Breast epithelium (tissue), 4 donors: ENCODE results near the gene ASB7. TPM values are rescaled to one million over a fixed set of nuclear protein-coding genes. Genes with fewer than 3 reads are reported as not detected.

ENCODE experiments used
- DNase-seq, 2 donors: peaks; one replicate each; pipeline ENCODE4 v3.0.0-alpha.2; 2019; ENCODE audit warnings: low spot score in 2 of 2
- H3K27ac ChIP-seq, 2 donors: fragments of 200-600 bp; sonication (generic) in 1 of 2; one replicate each; pipeline ENCODE4 v1.5.1; 2016 to 2019; ENCODE audit warnings: mild to moderate bottlenecking in 1 of 2
- H3K27me3 ChIP-seq, 2 donors: fragments of 200-600 bp; sonication (generic) in 1 of 2; one replicate each; pipeline versions ENCODE4 v1.5.1 to v1.6.0; 2017 to 2019; ENCODE audit warnings: control low read depth in 1 of 2, mild to moderate bottlenecking in 1 of 2
- H3K36me3 ChIP-seq: fragments of 200-600 bp; one replicate; pipeline ENCODE4 v1.5.1; 2019
- H3K4me1 ChIP-seq, 2 donors: fragments of 200-600 bp; sonication (generic); one replicate each; pipeline ENCODE4 v1.5.1; 2016 to 2019; ENCODE audit warnings: control low read depth in 1 of 2
- H3K4me3 ChIP-seq, 3 donors: fragments of 200-600 bp; sonication (generic); 1 replicate in 2 of 3; 2 replicates in 1 of 3; pipeline ENCODE4 v1.5.1; 2016 to 2019; ENCODE audit warnings: mild to moderate bottlenecking in 3 of 3, moderate library complexity in 2 of 3
- H3K9me3 ChIP-seq, 2 donors: fragments of 200-600 bp; sonication (generic) in 1 of 2; one replicate each; pipeline ENCODE4 v1.5.1; 2016 to 2019; ENCODE audit warnings: control low read depth in 1 of 2
- CTCF ChIP-seq, 3 donors: fragments of 450-650 bp; IDR thresholded peaks; one replicate each; pipeline ENCODE4 v1.5.1; 2016 to 2017; ENCODE audit warnings: antibody characterized with exemption in 3 of 3, mild to moderate bottlenecking in 3 of 3, moderate library complexity in 3 of 3
- POLR2A ChIP-seq: fragments of 450-650 bp; IDR thresholded peaks from one replicate; pipeline ENCODE4 v1.6.1; 2016; ENCODE audit warnings: antibody characterized with exemption, mild to moderate bottlenecking, moderate library complexity
- POLR2AphosphoS5 ChIP-seq, 3 donors: sonication (generic); formaldehyde crosslinking; IDR thresholded peaks; one replicate each; pipeline ENCODE4 v1.6.1; 2017; ENCODE audit warnings: antibody characterized with exemption in 3 of 3
- intact Hi-C: fragments of 100-400 bp; cut with DNase I; formaldehyde crosslinking; loops from one replicate; pipeline ENCODE4 v1.15.1; 2023; ENCODE audit warnings: low total_unique reads
- total RNA-seq, 3 donors: library from RNA; depleted of rRNA; stranded (reverse); fragments of >200 nt; gene quantifications; one replicate each; pipeline ENCODE4 v1.1.0, GENCODE V29; 2016

ASB7 gene
- total RNA-seq, 3 donors from 2014 or later, result 10.7 to 17.1 (median 12.1) TPM

- H3K27me3 ChIP-seq, result no peaks in the 10 kb centered on the region
- peaks cover 5% of the 10 kb centered on the region for H3K36me3 ChIP-seq
These were observed 10.2 kb downstream of the ASB7 start for GRCh38 chr15:100612539-100612938.

GRCh38 chr15:100613208-100613607, 10.8 kb downstream of the ASB7 start:
- no peak for DNase-seq
- intact Hi-C loops, result no loop called here
- H3K9me3 ChIP-seq, result no peaks in the 10 kb centered on the region
- no peaks in the 10 kb centered on the region for H3K27me3 ChIP-seq
- no peak overlapping the region for H3K27ac ChIP-seq
- H3K36me3 ChIP-seq, result peaks cover 5% of the 10 kb centered on the region
- H3K4me1 ChIP-seq, result no peaks in the 10 kb centered on the region
- no peak overlapping the region for H3K4me3 ChIP-seq
- TF ChIP-seq POLR2A, result no peak
- TF ChIP-seq CTCF (IDR thresholded peaks at IDR 0.05), result no peak
- no peak for TF ChIP-seq POLR2AphosphoS5 (IDR thresholded peaks at IDR 0.05)

More at GRCh38 chr15:100612539-100612938, 10.2 kb downstream of the ASB7 start:
- no peaks in the 10 kb centered on the region for H3K4me1 ChIP-seq
- intact Hi-C loops, result no loop called here
- H3K9me3 ChIP-seq, result no peaks in the 10 kb centered on the region
- no peak for DNase-seq
- H3K4me3 ChIP-seq, result no peak overlapping the region
- H3K27ac ChIP-seq, result no peak overlapping the region
- TF ChIP-seq CTCF (IDR thresholded peaks at IDR 0.05) (no peak), POLR2AphosphoS5 (IDR thresholded peaks at IDR 0.05) (no peak), POLR2A (no peak)

- Histone ChIP-seq H3K27me3 (no peaks in the 10 kb centered on the region), H3K36me3 (peaks cover 5% of the 10 kb centered on the region), H3K9me3 (no peaks in the 10 kb centered on the region), H3K4me1 (no peaks in the 10 kb centered on the region), H3K4me3 (no peak overlapping the region), H3K27ac (no peak overlapping the region)
- TF ChIP-seq POLR2AphosphoS5 (IDR thresholded peaks at IDR 0.05) (no peak), POLR2A (no peak), CTCF (IDR thresholded peaks at IDR 0.05) (no peak)
- intact Hi-C loops, result no loop called here
- no peak for DNase-seq
These were observed 11.9 kb downstream of the ASB7 start for GRCh38 chr15:100614336-100614735.

GRCh38 chr15:100614918-100615317, 12.5 kb downstream of the ASB7 start:
- DNase-seq, result no peak
- Histone ChIP-seq H3K36me3 (peaks cover 5% of the 10 kb centered on the region), H3K4me3 (no peak overlapping the region), H3K4me1 (no peaks in the 10 kb centered on the region), H3K27ac (no peak overlapping the region), H3K9me3 (no peaks in the 10 kb centered on the region), H3K27me3 (no peaks in the 10 kb centered on the region)
- TF ChIP-seq CTCF (IDR thresholded peaks at IDR 0.05) (no peak), POLR2AphosphoS5 (IDR thresholded peaks at IDR 0.05) (no peak), POLR2A (no peak)
- intact Hi-C loops, result no loop called here

- Histone ChIP-seq H3K4me3 (no peak overlapping the region), H3K36me3 (peaks cover 5% of the 10 kb centered on the region), H3K27ac (no peak overlapping the region), H3K9me3 (no peaks in the 10 kb centered on the region), H3K27me3 (no peaks in the 10 kb centered on the region), H3K4me1 (no peaks in the 10 kb centered on the region)
- no peak for DNase-seq
- TF ChIP-seq CTCF (IDR thresholded peaks at IDR 0.05) (no peak), POLR2A (no peak), POLR2AphosphoS5 (IDR thresholded peaks at IDR 0.05) (no peak)
- intact Hi-C loops, result no loop called here
These were observed 13.4 kb downstream of the ASB7 start for GRCh38 chr15:100615801-100616200.
